Mammary epithelial cell (primary cell): ENCODE data around the gene HOOK1.

Experiments used
- CTCF ChIP-seq, 2 donors: IDR thresholded peaks in 1 of 2; conservative IDR thresholded peaks in 1 of 2; 2 replicates each; pipeline ENCODE4 v1.5.1; 2011 to 2012; ENCODE audit warnings: inconsistent platforms in 2 of 2, low read length in 2 of 2, mild to moderate bottlenecking in 2 of 2, control low read depth in 1 of 2, low read depth in 1 of 2; ENCODE audit not compliant: insufficient read depth in 1 of 2; ENCODE audit errors: extremely low read depth in 1 of 2
- EZH2 ChIP-seq: IDR thresholded peaks from 2 replicates; pipeline ENCODE4 v1.6.1; 2012; ENCODE audit warnings: low read length, inconsistent platforms, borderline replicate concordance

- TF ChIP-seq CTCF (conservative IDR thresholded peaks at IDR 0.05 in 1 of 2, IDR thresholded peaks at IDR 0.05 in 1 of 2; ENCODE audit: extremely low read depth in 1 of 2, insufficient read depth in 1 of 2, low read depth in 1 of 2, low read length in 2 of 2): no peak
- no peak for TF ChIP-seq EZH2
These were observed 93.9 kb downstream of the HOOK1 start for GRCh38 chr1:59908682-59909081.
